Measurements from ENCODE around the gene C1orf198. TPM values are rescaled to one million over a fixed set of nuclear protein-coding genes. Genes with fewer than 3 reads are reported as not detected.
A peak's percentile ranks its signal among the peaks of the same experiment; 100 is the strongest.

C1orf198 gene
- total and polyA plus RNA-seq, 12 donors: 15.2 to 59.4 (median 24.6) TPM

- 81 to 86% (median 84%) methylated on average over 8 of the region's 8 CpGs for WGBS, 4 donors
- H3K4me1 ChIP-seq (replicated peaks in 1 of 2): no peaks in the 10 kb centered on the region
- DNase-seq: no peak
- TF ChIP-seq POLR2A (IDR thresholded peaks at IDR 0.05): no peak
- TF ChIP-seq, protein P1, sequence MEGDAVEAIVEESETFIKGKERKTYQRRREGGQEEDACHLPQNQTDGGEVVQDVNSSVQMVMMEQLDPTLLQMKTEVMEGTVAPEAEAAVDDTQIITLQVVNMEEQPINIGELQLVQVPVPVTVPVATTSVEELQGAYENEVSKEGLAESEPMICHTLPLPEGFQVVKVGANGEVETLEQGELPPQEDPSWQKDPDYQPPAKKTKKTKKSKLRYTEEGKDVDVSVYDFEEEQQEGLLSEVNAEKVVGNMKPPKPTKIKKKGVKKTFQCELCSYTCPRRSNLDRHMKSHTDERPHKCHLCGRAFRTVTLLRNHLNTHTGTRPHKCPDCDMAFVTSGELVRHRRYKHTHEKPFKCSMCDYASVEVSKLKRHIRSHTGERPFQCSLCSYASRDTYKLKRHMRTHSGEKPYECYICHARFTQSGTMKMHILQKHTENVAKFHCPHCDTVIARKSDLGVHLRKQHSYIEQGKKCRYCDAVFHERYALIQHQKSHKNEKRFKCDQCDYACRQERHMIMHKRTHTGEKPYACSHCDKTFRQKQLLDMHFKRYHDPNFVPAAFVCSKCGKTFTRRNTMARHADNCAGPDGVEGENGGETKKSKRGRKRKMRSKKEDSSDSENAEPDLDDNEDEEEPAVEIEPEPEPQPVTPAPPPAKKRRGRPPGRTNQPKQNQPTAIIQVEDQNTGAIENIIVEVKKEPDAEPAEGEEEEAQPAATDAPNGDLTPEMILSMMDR (IDR thresholded peaks at IDR 0.05): no peak
- intact Hi-C loops (cut with DNase I): loop anchor here (2.0 to 10.0 kb wide), 3 partner anchors 122 to 298 kb away; no protein-coding TSS in a partner anchor
- no peaks in the 10 kb centered on the region for H3K9me3 ChIP-seq (replicated peaks in 1 of 3)
- H3K4me3 ChIP-seq: no peak overlapping the region
- H3K27me3 ChIP-seq: no peaks in the 10 kb centered on the region
- H3K27ac ChIP-seq: no peak overlapping the region
- H3K36me3 ChIP-seq (replicated peaks in 1 of 2): peaks cover 0 to 17% of the 10 kb centered on the region in 2 donors
These were observed 48.4 kb upstream of the C1orf198 start for GRCh38 chr1:230916587-230917283.

DNA sequence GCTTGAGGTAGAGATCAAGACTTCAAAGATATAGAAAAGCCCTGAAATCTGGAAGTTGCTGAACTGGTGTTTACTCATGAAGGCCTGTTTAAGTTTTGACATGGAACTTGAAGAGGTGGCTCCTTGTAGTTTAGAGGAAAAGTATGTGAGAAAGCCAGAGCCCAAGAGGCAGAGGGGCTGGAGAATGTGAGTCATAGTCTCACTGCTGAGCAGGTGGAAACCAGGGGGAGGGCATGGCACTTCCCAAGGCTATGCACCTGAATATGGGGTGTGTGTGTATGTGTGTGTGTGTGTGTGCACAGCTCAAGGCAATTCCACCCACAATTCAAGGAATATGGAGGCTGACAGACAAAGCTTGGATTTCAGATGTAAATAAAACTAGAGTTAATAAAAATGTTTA is 46.8 kb upstream of the C1orf198 start:
- Histone ChIP-seq H3K36me3 (replicated peaks in 1 of 2) (peaks cover 0 to 10% of the 10 kb centered on the region in 2 donors), H3K9me3 (replicated peaks in 1 of 3) (no peaks in the 10 kb centered on the region), H3K27me3 (no peaks in the 10 kb centered on the region), H3K4me1 (replicated peaks in 1 of 2) (no peaks in the 10 kb centered on the region), H3K4me3 (no peak overlapping the region), H3K27ac (no peak overlapping the region)
- DNase-seq: no peak
- TF ChIP-seq, protein P1 (IDR thresholded peaks at IDR 0.05): no peak
- TF ChIP-seq POLR2A (IDR thresholded peaks at IDR 0.05): no peak
- intact Hi-C loops (cut with DNase I): loop anchor here in 1 of 2 donors (10.0 kb wide), 2 partner anchors 120 to 300 kb away; no protein-coding TSS in a partner anchor

GRCh38 chr1:230913496-230913895 is 45.2 kb upstream of the C1orf198 start:
- no peaks in the 10 kb centered on the region for H3K4me1 ChIP-seq (replicated peaks in 1 of 2)
- WGBS, 4 donors: 70 to 82% (median 79%) methylated on average over 2 of the region's 2 CpGs
- peak in 2 of 7 donors; percentile 15 to 21 for DNase-seq
- no peaks in the 10 kb centered on the region for H3K36me3 ChIP-seq (replicated peaks in 1 of 2)
- TF ChIP-seq, protein P1 (IDR thresholded peaks at IDR 0.05): no peak
- no peak for TF ChIP-seq POLR2A (IDR thresholded peaks at IDR 0.05)
- no peaks in the 10 kb centered on the region for H3K9me3 ChIP-seq (replicated peaks in 1 of 3)
- H3K27ac ChIP-seq: peak overlapping the region in 1 of 5 donors; percentile 18
- no peaks in the 10 kb centered on the region for H3K27me3 ChIP-seq
- no peak overlapping the region for H3K4me3 ChIP-seq
- intact Hi-C loops (cut with DNase I): loop anchor here in 1 of 2 donors (10.0 kb wide), 2 partner anchors 119 to 301 kb away; no protein-coding TSS in a partner anchor

DNA sequence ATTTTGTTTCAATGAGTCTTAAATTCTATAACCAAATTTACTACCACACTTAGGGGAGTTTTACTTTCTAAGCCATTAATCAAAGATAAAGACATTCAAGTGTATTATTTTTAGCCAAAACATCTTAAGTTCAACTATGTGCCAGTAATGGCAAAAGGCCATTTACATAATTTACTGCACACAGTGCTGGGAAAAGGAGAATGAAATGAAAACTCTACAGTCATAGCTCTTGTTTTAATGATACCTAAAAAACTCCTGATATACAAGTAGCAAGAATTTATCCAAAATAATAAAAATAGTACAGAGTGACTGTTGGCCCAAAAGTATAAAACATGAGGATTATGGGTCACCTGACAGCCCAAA is 42.4 kb upstream of the C1orf198 start:
- TF ChIP-seq POLR2A (IDR thresholded peaks at IDR 0.05): no peak
- TF ChIP-seq, protein P1 (IDR thresholded peaks at IDR 0.05): no peak
- no peak for DNase-seq
- Histone ChIP-seq H3K4me1 (replicated peaks in 1 of 2) (no peaks in the 10 kb centered on the region), H3K9me3 (replicated peaks in 1 of 3) (no peaks in the 10 kb centered on the region), H3K4me3 (no peak overlapping the region), H3K27me3 (no peaks in the 10 kb centered on the region), H3K36me3 (replicated peaks in 1 of 2) (no peaks in the 10 kb centered on the region), H3K27ac (peak overlapping the region in 2 of 5 donors; percentile 31 to 65)
- intact Hi-C loops (cut with DNase I): loop anchor here in 1 of 2 donors (10.0 kb wide), 2 partner anchors 116 to 304 kb away; no protein-coding TSS in a partner anchor
